Activated CD4-positive, alpha-beta T cell treated with anti-CD3 and anti-CD28 coated beads, Interleukin-2, amount 10 ng/mL, durations not matched to agents 7 days and 5 days (primary cell): Measurements from ENCODE around the gene ARHGAP30. TPM values are rescaled to one million over a fixed set of nuclear protein-coding genes. Genes with fewer than 3 reads are reported as not detected.
"Not testable (repeated sequence)": the region's sequence is repeated elsewhere in the genome, so short reads cannot be mapped to it uniquely, and the experiment has no call there.

Experiments used
- CTCF ChIA-PET: fragments of 350-600 bp; sonication (Branson Sonifier 250); formaldehyde crosslinking; loops from one replicate; lab custom pipeline; 2021; ENCODE audit warnings: antibody characterized with exemption; lab: Charles Lee
- POLR2A ChIA-PET: fragments of 350-600 bp; sonication (Branson Sonifier 250); formaldehyde crosslinking; loops from one replicate; lab custom pipeline; 2021; ENCODE audit warnings: antibody characterized with exemption; lab: Charles Lee
- DNase-seq: peaks from one replicate; pipeline ENCODE4 v3.0.0-alpha.2; 2020
- H3K27ac Mint-ChIP-seq: one replicate; pipeline ENCODE4 v1.8.0; 2021; ENCODE audit warnings: mild to moderate bottlenecking, moderate library complexity, mixed read lengths
- H3K27me3 Mint-ChIP-seq: one replicate; pipeline ENCODE4 v1.8.0; 2021; ENCODE audit warnings: mixed read lengths
- H3K36me3 Mint-ChIP-seq: one replicate; pipeline ENCODE4 v1.8.0; 2021; ENCODE audit warnings: low read depth, mixed read lengths
- H3K4me1 Mint-ChIP-seq: one replicate; pipeline ENCODE4 v1.8.0; 2021; ENCODE audit warnings: mixed read lengths
- H3K4me3 Mint-ChIP-seq: one replicate; pipeline ENCODE4 v1.8.0; 2021; ENCODE audit warnings: mild to moderate bottlenecking, moderate library complexity, mixed read lengths
- H3K9me3 Mint-ChIP-seq: one replicate; pipeline ENCODE4 v1.8.0; 2021; ENCODE audit warnings: mixed read lengths
- total RNA-seq, 2 experiments: library from RNA; stranded (reverse); gene quantifications; one replicate each; pipeline ENCODE4 v1.2.3, GENCODE V29; 2021

ARHGAP30 gene
- total RNA-seq, 2 experiments from 2014 or later, result 244 to 304 TPM

DNA sequence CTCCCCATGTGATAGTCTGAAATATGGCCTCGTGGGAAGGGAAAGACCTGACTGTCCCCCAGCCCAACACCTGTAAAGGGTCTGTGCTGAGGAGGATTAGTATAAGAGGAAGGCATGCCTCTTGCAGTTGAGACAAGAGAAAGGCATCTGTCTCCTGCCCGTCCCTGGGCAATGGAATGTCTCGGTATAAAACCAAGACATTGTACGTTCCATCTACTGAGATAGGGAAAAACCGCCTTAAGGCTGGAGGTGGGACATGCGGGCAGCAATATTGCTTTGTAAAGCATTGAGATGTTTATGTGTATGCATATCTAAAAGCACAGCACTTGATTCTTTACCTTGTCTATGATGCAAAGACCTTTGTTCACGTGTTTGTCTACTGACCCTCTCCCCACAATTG lies 52.5 kb downstream of the ARHGAP30 start:
- H3K4me1 Mint-ChIP-seq, result peaks cover 48% of the 10 kb centered on the region
- H3K27me3 Mint-ChIP-seq, H3K27ac Mint-ChIP-seq, H3K9me3 Mint-ChIP-seq, H3K4me3 Mint-ChIP-seq, DNase-seq, H3K36me3 Mint-ChIP-seq, POLR2A ChIA-PET: not testable (repeated sequence)
- CTCF ChIA-PET, result interaction anchor here (1.2 kb wide), 1 partner anchor 23 kb away, joined by 4 read pairs; no protein-coding TSS in a partner anchor

DNA sequence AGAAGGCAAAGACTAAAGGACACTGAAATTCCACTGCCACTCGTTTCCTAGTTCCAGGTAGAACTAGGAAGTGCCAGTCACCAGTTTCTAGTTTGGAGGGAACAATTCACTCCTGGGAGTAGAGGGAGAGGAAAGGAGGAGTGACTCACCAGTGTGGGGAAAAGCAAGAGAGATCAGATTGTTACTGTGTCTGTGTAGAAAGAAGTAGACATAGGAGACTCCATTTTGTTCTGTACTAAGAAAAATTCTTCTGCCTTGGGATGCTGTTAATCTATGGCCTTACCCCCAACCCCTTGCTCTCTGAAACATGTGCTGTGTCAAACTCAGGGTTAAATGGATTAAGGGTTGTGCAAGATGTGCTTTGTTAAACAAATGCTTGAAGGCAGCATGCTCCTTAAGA lies 53.0 kb downstream of the ARHGAP30 start:
- POLR2A ChIA-PET, DNase-seq, H3K4me3 Mint-ChIP-seq, H3K9me3 Mint-ChIP-seq, H3K36me3 Mint-ChIP-seq, CTCF ChIA-PET, H3K27me3 Mint-ChIP-seq, H3K27ac Mint-ChIP-seq: not testable (repeated sequence)
- H3K4me1 Mint-ChIP-seq, result peaks cover 48% of the 10 kb centered on the region

DNA sequence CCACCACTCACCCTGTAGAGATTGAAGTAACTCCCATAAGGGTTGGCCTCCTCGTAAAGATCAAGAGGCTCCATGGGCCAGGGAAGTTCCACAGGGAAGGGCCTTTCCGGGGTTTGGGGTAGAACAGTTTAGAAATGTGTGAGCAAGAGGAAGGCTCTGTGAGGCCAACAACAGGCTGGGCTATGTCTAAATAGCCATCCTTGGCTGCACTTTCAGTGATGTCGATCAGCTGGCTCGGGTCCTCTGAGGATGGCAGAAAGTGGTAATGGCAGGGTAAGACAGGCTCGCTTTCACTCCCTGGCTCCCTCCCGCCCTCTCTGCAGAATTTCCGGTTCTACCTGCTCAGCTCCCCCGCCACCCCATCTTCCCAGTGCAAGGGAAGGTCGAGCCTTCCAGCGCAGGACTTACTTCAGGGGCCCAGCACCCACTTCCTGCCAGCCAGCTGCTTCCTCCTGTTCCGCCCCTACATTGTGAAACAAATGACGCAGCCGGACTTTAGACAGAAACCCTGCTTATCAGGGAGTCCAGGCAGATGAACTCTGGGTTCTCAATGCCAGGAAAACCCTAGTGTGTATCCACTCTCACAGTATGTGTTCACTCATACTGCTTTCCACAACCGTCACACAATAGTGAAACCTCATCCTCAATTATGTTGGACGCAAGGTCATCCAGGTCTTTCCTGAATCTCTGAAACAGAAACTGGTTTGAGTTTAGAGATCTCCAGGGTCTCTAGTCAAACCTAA lies 56.0 kb downstream of the ARHGAP30 start:
- Mint-ChIP-seq H3K27me3 (no peaks in the 10 kb centered on the region), H3K4me3 (peak overlapping the region; percentile 55), H3K36me3 (no peaks in the 10 kb centered on the region), H3K9me3 (no peaks in the 10 kb centered on the region), H3K4me1 (peaks cover 25% of the 10 kb centered on the region), H3K27ac (peak overlapping the region; percentile 93)
- POLR2A ChIA-PET, result no interaction called here
- peak; percentile 61 for DNase-seq
- CTCF ChIA-PET, result interaction anchor here (0.6 to 1.9 kb wide), 9 partner anchors 7 to 170 kb away, joined by 3 to 9 read pairs (median 3); partner anchors contain the start of gene F11R

DNA sequence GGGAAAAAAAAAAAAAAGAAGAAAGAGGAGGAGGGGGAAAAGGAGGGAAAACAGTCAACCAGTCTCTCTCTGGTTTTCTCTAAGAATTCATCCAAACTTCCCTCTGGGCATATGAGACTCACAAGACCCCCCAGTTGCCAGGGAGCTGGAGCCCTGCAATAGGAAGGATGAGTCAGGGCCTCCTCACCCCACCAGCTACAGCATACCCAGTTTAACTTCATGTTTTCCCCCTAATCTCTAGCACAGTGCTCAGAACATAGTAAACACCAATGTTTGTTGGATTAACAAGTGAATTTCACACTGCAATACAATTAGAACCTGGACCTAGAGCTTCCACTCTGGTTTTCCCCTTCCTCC lies 56.6 kb downstream of the ARHGAP30 start:
- H3K27ac Mint-ChIP-seq, result peak overlapping the region; percentile 93
- POLR2A ChIA-PET, result no interaction called here

DNA sequence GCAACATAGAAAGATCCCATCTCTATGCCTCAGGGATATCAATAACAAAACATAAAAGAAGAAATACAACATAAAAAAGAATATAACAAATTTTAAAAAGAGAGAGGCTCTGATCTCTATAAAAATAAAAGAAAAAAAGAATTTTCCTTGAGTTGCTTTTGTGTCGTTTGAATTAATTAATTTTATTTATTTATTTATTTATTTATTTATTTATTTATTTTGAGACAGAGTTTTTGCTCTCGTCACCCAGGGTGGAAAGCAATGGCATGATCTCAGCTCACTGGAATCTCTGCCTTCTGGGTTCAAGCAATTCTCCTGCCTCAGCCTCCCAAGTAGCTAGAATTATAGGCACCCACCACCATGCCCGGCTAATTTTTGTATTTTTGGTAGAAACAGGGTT lies 57.3 kb downstream of the ARHGAP30 start:
- no peaks in the 10 kb centered on the region for H3K27me3 Mint-ChIP-seq
- no peaks in the 10 kb centered on the region for H3K36me3 Mint-ChIP-seq
- ChIA-PET CTCF (interaction anchor here (0.6 to 0.7 kb wide), 2 partner anchors 153 to 337 kb away, joined by 3 read pairs; no protein-coding TSS in a partner anchor), POLR2A (no interaction called here)
- H3K9me3 Mint-ChIP-seq, result no peaks in the 10 kb centered on the region
- peak overlapping the region; percentile 93 for H3K27ac Mint-ChIP-seq
- peaks cover 25% of the 10 kb centered on the region for H3K4me1 Mint-ChIP-seq
- no peak for DNase-seq
- H3K4me3 Mint-ChIP-seq, result no peak overlapping the region

More for the DNA sequence above, 56.6 kb downstream of the ARHGAP30 start:
- CTCF ChIA-PET, result interaction anchor here (0.6 to 1.9 kb wide), 9 partner anchors 8 to 170 kb away, joined by 3 to 9 read pairs (median 3); partner anchors contain the start of gene F11R
- Mint-ChIP-seq H3K27me3 (no peaks in the 10 kb centered on the region), H3K9me3 (no peaks in the 10 kb centered on the region), H3K36me3 (no peaks in the 10 kb centered on the region), H3K4me1 (peaks cover 25% of the 10 kb centered on the region), H3K4me3 (peak overlapping the region; percentile 55)
- no peak for DNase-seq

DNA sequence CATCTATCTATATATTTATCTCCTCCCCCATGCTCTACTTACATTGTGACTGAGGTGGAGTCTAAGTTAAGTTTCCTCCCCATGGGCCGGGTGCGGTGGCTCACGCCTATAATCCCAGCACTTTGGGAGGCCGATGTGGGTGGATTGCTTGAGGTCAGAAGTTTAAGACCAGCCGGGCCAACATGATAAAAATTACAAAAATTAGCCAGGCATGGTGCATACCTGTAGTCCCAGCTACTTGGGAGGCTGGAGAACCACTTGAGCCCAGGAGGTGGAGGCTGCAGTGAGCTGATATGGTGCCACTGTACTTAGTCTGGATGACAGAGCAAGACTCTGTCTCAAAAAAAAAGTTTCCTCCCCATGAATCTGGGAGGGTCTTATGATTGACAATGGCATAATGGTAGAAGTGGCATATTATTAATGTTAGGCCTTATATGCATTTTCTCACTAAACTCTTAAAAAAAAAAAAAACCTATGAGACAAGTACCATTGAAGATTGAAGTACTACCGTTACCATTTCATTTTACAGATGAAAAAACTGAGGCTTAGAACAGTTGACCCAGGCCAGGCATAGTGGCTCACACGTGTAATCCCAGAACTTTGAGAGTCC lies 60.0 kb downstream of the ARHGAP30 start:
- CTCF ChIA-PET, result interaction anchor here (0.6 to 1.9 kb wide), 2 partner anchors 12 to 629 kb away, joined by 5 to 6 read pairs; no protein-coding TSS in a partner anchor
- no peak for DNase-seq
- POLR2A ChIA-PET, result interaction anchor here (1.2 kb wide), 1 partner anchor 191 kb away, joined by 4 read pairs; no protein-coding TSS in a partner anchor
- Mint-ChIP-seq H3K9me3 (no peaks in the 10 kb centered on the region), H3K27ac (peak overlapping the region; percentile 9), H3K4me1 (peaks cover 24% of the 10 kb centered on the region), H3K36me3 (no peaks in the 10 kb centered on the region), H3K4me3 (no peak overlapping the region), H3K27me3 (no peaks in the 10 kb centered on the region)

DNA sequence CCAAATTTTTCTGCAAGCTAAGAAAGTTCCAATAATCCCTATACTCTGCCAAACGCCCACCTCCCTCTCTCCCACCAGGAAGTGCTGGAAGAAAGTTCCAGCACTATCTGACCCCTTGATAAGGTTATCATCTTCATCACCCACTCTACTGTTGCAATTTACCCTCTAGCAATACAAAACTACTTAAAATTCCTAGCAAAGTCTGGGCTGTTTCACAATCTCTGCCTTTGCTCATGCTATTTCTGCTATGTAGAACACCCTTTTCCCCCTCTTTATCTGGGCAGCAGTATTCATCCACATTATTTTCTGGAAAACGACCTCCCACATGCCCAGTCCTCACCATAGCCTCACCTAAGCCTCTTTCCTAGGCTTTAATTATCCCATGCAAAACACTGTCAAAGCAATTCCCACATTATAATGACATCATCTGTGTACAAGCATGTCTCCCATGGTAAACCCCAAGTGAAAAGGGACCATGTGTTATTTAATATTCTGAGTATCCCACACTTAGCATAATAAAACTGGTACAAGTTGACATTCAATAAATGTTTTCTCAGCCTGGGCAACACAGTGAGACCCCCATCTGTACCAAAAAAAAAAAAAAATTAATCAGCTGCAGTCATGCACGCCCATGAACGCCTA lies 60.7 kb downstream of the ARHGAP30 start:
- no peaks in the 10 kb centered on the region for H3K36me3 Mint-ChIP-seq
- H3K27me3 Mint-ChIP-seq, result no peaks in the 10 kb centered on the region
- CTCF ChIA-PET, result interaction anchor here (1.9 kb wide), 1 partner anchor 11 kb away, joined by 6 read pairs; no protein-coding TSS in a partner anchor
- peaks cover 18% of the 10 kb centered on the region for H3K4me1 Mint-ChIP-seq
- no peak overlapping the region for H3K4me3 Mint-ChIP-seq
- DNase-seq, result no peak
- POLR2A ChIA-PET, result interaction anchor here (0.6 kb wide), 1 partner anchor 174 kb away, joined by 3 read pairs; no protein-coding TSS in a partner anchor
- no peak overlapping the region for H3K27ac Mint-ChIP-seq
- H3K9me3 Mint-ChIP-seq, result no peaks in the 10 kb centered on the region

DNA sequence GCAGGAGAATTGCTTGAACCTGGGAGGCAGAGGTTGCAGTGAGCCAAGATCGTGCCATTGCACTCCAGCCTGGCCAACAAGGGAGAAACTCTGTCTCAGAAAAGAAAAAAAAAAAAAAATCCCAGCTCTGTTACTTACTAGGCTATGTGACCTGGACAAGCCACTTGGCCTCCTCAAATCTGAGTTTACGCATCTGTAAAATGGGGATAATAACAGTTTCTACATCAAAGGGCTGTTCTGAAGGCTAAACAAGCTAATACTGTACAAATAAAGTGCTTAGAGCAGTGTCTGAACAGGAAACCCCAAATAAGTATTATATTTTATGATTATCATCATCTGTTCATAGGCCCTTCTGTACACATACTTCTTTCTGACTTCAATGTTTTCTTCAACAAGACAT lies 62.3 kb downstream of the ARHGAP30 start:
- Mint-ChIP-seq H3K36me3 (no peaks in the 10 kb centered on the region), H3K9me3 (no peaks in the 10 kb centered on the region), H3K4me1 (peaks cover 5% of the 10 kb centered on the region), H3K4me3 (no peak overlapping the region), H3K27me3 (no peaks in the 10 kb centered on the region), H3K27ac (no peak overlapping the region)
- CTCF ChIA-PET, result interaction anchor here (0.6 to 0.9 kb wide), 4 partner anchors 8 to 191 kb away, joined by 3 to 4 read pairs (median 3); no protein-coding TSS in a partner anchor
- DNase-seq, result no peak
- POLR2A ChIA-PET, result interaction anchor here (0.7 kb wide), 1 partner anchor 154 kb away, joined by 3 read pairs; no protein-coding TSS in a partner anchor

DNA sequence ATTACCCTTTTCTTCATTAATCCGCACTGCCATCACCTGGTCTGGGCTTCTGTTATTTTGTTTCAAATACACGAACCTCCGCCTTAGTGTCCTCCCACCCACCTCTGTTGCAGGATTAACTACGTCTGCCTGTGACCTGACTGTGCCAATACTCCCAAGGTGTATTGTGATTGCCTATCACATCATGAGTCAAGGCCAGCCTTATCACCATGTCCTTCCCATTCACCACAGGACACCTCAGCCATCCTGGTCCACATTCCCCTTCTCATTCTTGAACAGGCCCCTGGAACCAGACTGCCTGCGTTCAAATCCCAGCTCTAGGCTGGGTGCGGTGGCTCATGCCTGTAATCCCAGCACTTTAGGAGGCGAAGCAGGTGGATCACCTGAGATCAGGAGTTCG lies 63.1 kb downstream of the ARHGAP30 start:
- Mint-ChIP-seq H3K4me1 (no peaks in the 10 kb centered on the region), H3K36me3 (no peaks in the 10 kb centered on the region), H3K27ac (peak overlapping the region; percentile 28), H3K4me3 (no peak overlapping the region), H3K9me3 (no peaks in the 10 kb centered on the region), H3K27me3 (no peaks in the 10 kb centered on the region)
- ChIA-PET POLR2A (no interaction called here), CTCF (interaction anchor here (0.8 to 1.0 kb wide), 3 partner anchors 9 to 13 kb away, joined by 3 to 4 read pairs (median 3); no protein-coding TSS in a partner anchor)
- no peak for DNase-seq

DNA sequence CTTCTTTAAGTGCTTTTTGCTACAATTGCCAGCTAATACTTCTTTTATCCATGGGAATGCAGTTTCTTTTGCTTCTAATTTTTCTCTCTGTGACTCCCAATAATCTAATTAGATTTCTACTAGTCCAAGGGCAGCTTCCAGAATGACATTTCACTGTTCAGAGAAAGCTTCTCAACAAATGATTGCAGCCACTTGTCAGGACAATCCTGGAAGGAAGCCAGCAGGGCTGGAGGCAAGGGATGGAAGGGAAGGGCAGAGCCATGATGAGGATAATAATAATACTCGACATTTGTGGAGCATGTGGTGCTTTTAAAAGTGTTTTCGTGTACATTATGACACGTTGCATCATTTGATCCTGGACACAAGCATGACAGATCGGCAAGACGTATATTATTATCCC lies 68.2 kb downstream of the ARHGAP30 start:
- Mint-ChIP-seq H3K4me3 (no peak overlapping the region), H3K4me1 (peaks cover 4% of the 10 kb centered on the region), H3K9me3 (no peaks in the 10 kb centered on the region), H3K36me3 (peaks cover 4% of the 10 kb centered on the region), H3K27ac (no peak overlapping the region), H3K27me3 (no peaks in the 10 kb centered on the region)
- POLR2A ChIA-PET, result no interaction called here
- no peak for DNase-seq
- CTCF ChIA-PET, result no interaction called here

DNA sequence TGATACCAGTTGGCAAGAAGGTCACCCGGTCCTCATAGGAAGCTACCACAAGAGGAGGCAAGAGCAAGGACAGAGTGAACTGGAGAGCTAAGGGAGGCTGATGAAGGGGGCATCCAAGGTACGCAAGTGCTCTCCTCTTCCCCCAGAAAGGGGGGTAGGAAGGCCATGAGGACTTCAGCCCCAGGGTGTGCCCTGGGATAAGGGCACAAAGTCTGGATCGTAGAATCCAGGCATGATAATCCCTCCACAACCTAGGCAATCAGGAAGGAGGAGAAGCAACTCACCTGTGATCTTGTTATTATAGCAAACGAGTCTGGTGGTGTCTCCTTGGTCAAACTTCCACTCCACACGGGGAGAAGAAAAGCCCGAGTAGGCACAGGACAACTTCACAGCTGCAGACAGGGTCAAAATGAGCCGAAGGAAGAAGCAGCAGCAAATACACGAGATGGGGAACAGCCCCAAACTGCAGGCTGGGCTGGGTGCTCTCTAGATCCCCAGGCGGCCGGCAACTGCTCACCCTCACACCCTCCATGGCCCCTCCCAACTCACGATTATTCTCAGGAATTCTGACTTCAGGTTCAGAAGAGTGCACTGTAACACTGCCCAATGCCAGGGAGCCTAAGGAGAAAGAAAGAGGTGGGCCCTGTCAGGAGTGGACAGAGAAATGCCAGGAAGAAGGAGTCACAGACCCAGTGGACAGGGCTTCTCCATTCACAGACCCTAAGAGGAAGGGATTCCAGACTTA lies 68.8 kb downstream of the ARHGAP30 start:
- Mint-ChIP-seq H3K27ac (no peak overlapping the region), H3K4me1 (peaks cover 4% of the 10 kb centered on the region), H3K4me3 (no peak overlapping the region), H3K9me3 (no peaks in the 10 kb centered on the region), H3K27me3 (no peaks in the 10 kb centered on the region), H3K36me3 (peaks cover 4% of the 10 kb centered on the region)
- POLR2A ChIA-PET, result no interaction called here
- CTCF ChIA-PET, result interaction anchor here (0.7 to 1.4 kb wide), 4 partner anchors 11 to 210 kb away, joined by 3 to 10 read pairs (median 3); no protein-coding TSS in a partner anchor
- no peak for DNase-seq

DNA sequence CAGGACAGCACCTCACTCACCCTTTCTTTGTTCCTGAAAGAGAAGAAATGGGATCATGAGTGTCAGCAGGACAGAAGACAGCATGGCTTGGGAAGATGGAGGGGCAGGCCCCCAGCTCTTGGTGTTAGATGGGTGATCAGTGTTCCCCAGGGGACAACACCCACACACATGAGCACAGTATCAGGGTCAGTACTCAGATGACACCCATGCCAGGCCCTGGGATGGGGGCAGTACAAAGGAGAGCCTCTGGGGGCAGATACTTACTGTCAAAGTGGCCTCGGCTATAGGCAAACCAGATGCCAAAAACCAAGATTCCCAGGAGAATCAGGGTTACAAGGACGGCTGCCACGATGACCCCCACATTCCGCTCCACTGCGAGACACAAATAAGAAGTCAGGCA lies 70.3 kb downstream of the ARHGAP30 start:
- ChIA-PET CTCF (interaction anchor here (0.7 to 1.4 kb wide), 3 partner anchors 12 to 19 kb away, joined by 3 to 4 read pairs (median 3); no protein-coding TSS in a partner anchor), POLR2A (no interaction called here)
- peaks cover 6% of the 10 kb centered on the region for H3K4me1 Mint-ChIP-seq
- H3K9me3 Mint-ChIP-seq, result no peaks in the 10 kb centered on the region
- H3K27ac Mint-ChIP-seq, result no peak overlapping the region
- no peaks in the 10 kb centered on the region for H3K27me3 Mint-ChIP-seq
- H3K36me3 Mint-ChIP-seq, result peaks cover 4% of the 10 kb centered on the region
- H3K4me3 Mint-ChIP-seq, result no peak overlapping the region
- DNase-seq, result no peak
